NCI-H748 (cell line): ENCODE results near the gene VPS4A.

Source experiments
- DNase-seq: peaks from one replicate; lab custom pipeline; 2025; ENCODE audit not compliant: unreplicated experiment; lab: John Stamatoyannopoulos, UW

VPS4A gene

DNA sequence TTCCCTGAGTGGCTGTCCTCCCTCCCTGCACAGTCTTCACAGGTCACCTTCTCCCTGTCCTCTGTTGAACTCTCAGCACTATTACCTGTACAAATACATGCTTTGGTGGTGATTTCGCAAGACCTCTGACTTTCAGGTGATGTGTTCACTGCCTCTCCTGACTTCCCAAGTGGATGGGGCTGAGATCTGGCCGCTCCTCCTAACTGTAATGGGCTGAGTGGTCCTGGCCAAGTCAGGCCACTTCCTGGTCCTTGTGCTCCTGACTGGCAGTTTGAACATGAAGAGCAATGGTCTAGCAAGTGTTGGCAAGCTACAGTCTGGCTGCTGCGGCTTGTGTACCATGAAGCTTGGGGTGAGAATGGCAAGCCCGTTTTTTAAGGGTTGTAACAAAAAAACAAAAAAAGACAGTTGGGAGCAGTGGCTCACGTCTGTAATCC is 52.1 kb downstream of the VPS4A start:
- no peak for DNase-seq

GRCh38 chr16:69364088-69364487 is 52.9 kb downstream of the VPS4A start:
- no peak for DNase-seq

DNA sequence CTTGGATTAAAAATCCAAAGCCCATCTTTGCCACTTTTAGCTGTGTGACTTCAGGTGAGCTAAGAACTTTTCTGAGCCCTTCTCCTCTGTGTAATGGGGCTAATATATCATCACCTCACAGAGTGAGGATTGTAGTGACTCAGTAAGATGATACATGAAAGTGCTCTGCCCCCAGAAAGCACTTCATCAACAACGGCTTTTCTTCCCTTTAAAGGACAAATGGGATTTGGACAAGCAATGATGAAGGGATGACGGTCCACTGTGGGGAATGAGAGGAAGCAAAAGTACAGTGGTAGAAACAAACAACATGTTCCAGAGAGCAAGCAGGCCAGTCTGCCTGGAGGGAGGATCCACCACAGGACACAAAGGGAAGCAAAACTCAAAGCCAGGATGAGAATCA is 54.8 kb downstream of the VPS4A start:
- DNase-seq = no peak

DNA sequence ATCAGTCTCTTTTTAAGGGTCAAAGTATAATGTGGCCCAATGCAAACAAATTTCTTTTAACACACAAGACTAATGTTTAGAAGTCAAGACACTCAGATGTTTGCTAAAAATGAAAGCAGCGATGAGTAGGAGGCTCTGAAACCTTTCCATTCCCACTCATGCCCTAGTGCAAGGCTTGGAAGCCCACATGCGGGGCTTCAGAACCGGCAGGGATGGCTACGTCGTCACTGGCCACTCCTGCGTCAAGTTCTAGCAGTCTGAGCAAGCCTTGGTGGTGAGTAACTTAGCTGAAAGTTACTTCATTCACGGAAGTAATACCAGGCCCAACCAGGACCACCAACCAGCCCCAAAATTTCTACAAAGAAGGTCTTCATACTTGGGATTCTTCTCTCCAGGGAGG is 55.3 kb downstream of the VPS4A start:
- DNase-seq = no peak

GRCh38 chr16:69367980-69368379 is 56.8 kb downstream of the VPS4A start:
- DNase-seq = no peak

DNA sequence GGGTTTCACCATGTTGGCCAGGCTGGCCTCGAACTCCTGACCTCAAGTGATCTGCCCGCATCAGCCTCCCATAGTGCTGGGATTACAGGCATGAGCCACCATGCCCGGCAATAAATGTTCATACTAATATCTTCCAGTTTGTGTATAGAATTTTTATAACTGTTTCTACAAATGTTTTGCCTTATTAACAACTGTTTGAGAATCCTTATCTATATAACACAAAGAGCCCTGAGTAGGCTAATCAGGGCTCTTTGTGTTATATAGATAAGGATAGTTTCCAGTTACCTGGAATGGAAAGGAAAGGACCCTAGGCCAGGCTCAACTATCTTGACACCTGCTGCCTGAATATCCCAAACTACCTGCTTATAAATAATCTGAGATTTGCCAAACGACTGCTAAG is 57.7 kb downstream of the VPS4A start:
- no peak for DNase-seq

DNA sequence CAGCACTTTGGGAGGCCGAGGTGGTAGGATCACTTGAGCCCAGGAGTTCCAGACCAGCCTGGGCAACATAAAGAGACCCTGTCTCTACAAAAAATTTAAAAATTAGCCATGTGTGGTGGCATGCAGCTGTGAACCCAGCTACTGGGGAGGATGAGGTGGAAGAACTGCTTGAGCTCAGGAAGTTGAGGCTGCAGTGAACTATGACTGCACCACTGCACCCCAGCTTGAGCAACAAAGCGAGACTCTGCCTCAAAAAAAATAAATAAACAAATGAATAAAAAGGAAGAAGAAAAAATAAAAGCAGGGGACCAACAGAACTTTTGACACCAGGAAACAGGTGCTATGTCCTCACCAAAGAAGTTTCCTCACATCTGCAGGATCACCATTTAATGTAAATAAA is 60.4 kb downstream of the VPS4A start:
- no peak for DNase-seq

GRCh38 chr16:69373019-69373418 is 61.9 kb downstream of the VPS4A start:
- DNase-seq = no peak
